Stimulated activated CD8-positive, alpha-beta memory T cell treated with anti-CD3 and anti-CD28 coated beads, Interleukin-4, amount 100 ng/mL, for 1 hour (primary cell): ENCODE data around the gene LYRM1.
"Not testable (repeated sequence)": the region's sequence is repeated elsewhere in the genome, so short reads cannot be mapped to it uniquely, and the experiment has no call there.

Experiments
- DNase-seq, 2 donors: peaks; one replicate each; pipeline ENCODE4 v3.0.0-alpha.2; 2020; ENCODE audit warnings: low read depth in 2 of 2, low spot score in 1 of 2

The LYRM1 gene

DNA sequence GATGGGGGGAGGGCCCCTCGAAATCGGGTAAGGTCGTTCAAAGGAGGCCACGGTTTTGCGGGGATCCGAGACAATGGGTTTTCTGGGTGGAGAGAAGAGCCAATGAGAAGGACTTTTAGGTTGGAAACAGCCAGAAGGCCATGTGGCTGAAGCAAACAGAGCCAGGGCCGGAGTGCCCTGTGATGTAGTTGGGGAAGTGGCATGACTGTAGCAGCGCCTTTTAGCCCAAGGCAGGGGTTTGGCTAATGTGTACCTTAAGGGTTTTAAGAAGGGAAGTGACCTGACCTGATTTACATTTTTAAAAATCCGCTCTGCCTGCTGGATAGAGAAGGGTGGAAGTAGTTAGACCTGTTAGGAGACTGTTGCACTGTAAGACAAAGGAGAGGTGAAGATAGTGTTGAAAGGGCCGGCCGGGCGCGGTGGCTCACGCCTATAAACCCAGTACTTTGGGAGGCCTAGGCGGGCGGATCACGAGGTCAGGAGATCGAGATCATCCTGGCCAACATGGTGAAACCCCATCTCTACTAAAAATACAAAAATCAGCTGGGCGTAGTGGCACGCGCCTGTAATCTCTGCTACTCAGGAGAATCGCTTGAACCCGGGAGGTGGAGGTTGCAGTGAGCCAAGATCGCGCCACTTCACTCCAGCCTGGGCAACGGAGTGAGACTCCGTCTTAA lies 1.0 kb downstream of the LYRM1 start:
- DNase-seq: no peak

DNA sequence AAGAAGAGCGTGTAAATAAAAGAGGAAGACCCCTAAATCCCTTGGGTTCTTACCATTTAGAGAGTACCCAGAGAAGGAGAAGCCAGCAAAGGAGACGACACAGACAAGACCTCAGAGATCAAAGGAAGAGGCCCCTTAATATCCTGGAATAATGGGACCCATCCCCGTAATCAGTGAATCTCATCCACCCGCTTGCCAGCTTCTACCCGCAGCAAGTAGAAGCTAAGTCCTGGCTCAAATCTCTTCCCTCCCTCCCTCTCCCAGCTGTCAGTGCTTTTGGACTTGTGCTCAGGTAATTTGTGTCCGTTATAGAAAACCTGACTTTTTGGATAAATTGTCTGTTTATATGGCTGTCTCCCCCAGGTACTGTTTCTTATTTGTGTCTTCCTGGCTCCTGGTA lies 1.9 kb downstream of the LYRM1 start:
- no peak for DNase-seq

DNA sequence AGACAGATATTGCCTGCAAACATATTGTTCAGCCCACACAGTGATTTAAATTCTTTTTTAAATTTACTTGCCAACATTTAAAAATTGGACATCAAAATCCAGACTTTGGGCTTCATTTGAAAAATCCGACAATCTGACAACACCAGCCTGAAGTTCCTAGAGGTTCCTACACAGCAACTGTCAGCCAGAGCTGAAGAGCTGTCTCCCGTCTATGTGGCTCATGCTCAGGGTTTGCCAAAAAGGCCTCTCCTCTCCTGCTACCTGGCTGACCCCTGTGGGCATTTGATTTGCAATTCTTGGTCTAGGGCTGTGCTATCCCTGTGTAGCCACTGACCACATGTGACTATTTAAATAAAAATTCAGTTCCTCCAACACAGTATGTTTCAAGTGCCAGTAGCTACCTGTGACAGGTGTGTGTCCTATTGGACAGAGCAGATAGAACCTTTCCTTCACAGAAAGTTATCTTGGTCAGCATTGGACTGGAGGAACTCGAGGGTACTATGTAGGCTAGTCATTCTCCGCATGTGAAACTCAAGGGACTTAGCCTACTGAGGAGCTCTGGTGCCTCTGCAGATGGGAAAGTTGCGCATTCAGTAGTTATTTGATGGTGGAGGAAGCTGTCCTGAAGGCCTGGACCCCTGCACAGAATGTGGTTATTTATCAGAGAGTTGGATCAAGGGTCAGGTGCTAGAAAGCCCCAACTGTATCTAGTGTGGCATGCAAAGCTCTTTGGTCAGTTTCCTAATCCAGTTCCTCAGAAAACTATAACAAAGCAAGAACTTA lies 2.7 kb downstream of the LYRM1 start:
- no peak for DNase-seq

DNA sequence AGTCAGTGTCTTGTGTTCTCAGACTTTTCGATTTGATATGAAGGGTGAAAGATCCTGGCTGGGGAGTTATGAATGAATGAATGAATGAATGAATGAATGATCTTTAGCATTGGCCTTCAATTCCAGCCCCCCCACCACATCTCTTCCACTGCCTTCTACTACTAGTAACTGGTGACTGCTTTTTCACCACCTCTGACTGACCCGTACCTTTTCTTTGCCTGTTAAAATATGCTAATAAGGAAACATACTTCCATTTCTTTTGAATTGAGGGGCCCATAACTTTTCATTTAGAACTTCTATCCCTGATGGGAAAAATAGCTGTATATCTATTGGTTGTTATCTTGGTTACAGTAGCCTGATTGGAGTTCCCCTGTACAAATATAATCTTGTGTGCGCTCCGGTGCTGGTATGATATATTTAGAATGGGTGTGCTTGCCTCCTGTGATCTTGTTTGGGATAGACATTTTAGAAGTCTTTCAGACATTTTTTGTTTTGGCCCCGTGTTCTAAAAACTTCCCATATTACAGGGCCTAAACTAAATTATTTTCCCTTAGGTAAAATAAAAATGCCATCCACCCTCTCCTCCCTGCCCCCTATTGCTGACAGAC lies 3.4 kb downstream of the LYRM1 start:
- no peak for DNase-seq

DNA sequence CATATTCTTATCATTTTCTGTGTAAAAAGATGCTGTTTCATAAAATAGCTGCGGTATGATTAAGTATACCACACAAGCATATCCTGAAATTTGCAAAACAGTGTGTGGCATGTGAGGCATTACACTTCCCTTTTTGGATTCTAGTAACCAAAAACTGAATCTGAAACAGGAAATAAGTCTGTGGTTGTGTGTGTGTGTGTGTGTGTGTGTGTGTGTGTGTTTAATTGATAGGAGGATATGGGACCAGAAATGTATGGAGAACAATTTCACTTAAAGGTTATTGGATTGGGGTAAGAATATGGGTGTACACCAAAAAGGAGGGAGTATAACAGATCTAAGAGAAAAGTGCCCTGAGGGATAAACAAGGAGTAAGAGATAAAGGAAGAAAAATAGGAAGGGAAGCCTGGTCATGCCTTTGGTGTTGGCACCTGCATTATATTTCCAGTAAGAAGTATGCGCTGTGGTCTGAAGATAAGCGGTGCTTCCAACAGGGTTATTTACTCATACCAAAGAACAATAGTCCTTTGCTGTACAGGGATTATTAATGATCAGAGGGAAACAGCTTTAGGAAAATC lies 4.0 kb downstream of the LYRM1 start:
- DNase-seq: no peak

DNA sequence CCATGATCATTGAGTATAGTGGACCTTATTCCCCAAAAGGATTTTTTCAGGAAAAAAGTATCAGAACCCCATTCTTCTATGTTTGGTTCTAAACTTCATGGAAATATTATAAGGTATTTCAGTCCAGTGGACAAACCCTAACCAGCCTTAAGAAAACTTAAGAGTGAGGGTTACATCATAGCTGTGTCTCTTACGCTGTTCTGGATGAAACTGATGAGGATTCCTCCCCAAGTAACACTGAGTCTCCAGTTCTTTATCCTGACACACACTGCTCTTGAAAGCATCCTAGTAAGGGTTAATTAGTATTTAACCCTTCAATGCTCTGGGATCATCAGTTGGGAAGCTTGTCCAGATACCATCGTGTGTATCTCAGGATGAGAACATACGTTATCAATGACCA lies 5.0 kb downstream of the LYRM1 start:
- no peak for DNase-seq

DNA sequence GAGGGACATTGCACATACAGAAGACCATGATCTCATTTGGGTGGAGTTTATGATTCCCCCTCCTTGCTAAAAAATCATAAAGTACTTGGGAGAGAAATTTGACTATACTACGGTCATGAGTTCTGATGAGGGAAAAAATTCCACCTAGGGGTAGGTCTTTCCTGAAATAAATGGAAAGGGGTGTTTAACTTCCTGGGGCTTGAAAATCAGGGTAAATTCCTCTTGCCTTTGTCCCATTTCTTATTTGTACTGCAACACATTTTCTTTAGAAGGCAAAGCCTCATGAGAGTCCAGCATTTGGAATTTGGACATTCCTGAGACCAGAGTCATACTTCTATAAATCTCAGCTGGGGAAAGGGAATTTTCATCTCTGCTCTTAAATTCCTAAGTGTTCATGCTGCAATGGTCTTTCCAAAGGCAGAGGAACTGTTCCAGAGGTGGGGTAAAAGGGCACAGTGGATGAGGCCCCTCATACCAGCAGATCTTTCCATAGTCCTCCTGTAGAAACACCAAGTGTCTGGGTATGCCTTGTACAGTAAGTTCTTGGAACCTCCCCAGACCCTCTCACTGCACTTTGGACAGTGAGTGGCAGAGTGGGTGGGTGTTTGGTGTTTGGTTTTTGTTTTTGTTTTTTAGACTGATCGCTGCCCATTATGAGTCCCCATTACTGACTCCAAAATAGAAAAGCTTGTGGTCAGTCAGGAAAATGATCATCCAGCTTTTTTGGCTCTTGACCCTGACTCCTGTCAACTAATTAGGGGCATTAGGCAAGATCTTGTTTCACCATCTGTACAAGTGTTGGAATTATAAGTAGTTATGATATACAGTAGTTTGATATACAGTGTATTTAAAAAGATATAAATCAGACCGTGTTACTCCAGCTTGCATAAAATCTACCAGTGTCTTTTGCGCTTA lies 6.0 kb downstream of the LYRM1 start:
- no peak for DNase-seq

DNA sequence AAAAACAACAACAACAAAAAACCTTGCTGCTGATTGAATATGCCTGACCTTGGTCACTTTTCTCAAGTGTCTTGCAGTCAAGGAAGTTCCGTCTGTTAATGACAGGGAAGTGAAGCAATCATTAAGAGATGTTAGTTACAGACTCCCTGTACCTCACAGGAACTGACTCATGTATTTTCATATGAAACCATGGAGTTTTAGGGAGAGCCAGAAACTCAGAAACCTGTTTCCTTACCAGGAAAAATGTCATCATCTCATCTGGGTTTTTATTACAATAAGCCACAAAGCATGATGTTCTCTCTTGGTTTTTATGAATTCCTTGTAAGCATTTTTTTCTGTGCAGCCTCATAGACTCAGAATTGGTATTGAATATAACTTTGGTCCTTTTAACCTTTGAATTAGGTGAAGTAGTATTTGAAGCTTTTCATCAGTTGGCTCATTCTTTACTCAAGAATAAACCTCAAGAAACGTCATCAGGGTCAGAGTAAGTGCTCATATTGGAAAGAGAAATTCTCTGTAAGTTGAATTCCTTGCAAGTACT lies 10.3 kb downstream of the LYRM1 start:
- no peak for DNase-seq

DNA sequence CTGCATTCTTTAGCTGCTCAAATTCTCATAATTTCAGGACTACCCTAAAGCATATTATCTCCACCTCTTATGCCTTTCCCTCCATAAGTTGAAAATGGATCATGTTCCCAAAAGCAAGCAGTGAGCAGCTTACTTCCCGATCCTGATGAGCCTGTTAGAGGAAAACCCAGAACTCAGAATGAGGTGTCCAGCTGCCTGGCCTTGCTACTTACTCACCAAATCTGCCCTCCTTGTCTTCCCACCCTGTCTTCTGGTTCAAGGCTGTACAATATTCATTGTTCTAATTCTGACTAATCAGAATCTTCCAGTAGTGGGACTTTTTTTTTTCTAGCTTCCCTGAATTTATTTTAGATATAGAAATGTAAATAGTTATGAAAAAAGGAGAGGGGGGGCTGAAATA lies 10.8 kb downstream of the LYRM1 start:
- no peak for DNase-seq

DNA sequence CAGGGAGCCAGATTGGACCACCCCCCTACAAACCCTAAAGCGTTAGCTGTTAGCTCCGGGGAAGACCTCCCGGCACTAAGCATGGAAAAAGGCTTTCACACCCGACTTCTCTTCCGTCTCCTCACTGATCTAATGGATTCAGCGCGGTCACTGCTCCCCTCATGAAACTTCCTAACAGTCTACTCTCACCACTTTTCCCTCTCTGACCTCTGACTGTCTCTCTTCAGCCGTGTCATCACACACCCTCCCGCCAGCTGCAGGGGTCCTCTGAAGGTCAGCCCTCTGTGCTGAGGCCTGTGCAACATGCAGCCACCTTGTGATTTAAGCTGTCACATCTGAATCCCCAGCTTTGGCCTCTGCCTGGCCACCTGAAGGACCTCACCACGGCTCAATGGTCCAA lies 15.7 kb downstream of the LYRM1 start:
- no peak for DNase-seq

DNA sequence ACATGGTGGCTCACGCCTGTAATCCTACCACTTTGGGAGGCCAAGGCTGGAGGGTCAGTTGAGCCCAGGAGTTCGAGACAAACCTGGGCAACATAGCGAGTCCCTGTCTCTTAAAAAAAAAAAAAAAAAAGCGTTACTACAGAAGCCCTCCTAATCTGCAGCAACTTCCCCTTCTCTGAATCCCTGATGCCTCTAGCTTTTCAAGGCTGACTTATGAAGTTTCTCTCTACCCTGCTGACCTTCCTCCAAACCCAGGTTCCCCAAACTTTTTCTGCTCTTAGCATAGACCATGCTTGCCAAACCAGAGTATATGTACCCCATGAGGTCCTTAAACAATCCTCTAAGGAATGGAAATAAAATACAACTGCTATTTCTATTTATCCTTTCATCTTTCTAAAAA lies 16.4 kb downstream of the LYRM1 start:
- no peak for DNase-seq

DNA sequence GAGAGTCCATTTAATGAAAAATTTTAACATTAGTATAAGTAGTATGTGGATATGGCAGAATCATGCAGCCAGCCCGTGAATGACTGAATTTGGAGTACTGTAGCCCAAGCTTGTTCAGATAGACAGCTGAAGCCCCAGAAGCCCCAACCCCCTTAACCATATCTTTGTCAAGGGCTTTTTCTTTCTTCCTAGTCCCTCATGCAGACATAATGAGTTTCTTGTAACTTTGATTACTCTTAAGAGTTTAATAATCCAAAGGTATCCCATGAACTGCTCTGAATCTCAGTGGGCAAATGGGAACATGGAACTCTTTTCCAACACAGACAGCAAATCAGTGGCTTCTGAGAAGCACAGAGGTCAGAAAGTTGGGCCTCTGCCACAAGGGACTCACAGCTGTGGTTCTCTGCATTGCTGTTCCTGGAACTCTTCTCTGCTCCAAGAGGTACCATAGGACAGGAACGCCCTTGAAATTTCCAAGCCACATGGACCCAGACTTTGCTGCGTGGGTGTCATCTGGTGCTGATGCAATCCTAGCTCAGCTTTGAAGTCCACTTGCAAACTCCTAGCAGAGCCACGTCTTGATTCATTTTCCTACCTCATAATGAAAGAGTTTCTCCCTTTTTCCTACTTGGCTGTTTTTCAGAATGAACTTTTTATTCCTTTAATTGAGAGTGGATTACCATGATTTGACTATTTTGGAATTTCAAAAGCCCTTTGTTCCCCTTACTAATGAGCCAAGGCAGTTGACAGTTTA lies 18.1 kb downstream of the LYRM1 start:
- DNase-seq: no peak

DNA sequence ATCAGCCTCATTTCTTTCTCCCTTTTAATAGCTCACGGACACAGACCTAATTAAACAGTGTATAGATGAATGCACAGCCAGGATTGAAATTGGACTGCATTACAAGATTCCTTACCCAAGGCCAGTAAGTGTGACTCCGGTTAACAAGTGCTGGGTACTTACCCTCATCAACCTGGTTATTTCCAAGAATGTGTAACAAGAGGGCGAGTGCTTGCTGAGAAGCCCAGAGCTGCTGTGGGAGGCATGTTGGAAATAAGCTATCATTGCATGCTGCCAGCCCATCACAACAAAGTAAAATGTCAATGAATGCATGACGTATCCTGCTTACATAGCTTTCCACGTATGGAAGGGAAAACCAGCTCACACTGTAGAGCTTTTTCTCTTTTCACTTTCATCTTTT lies 19.5 kb downstream of the LYRM1 start:
- no peak for DNase-seq

DNA sequence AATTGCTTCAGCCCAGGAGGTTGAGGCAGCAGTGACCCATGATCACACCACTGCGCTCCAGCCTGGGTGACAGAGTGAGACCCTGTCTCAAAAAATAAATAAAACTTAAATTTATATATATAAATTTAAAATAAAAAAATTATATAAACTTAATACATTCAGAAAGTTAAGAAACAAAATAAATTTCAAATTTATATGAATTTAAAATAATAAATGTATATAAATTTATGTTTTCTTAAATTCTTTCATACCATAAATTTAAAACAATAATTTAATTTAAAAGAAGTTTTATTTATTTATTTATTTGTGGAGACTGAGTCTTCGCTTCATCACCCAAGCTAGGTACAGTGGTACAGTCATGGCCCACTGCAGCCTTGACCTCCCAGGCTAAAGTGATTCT lies 20.2 kb downstream of the LYRM1 start:
- DNase-seq: no peak

DNA sequence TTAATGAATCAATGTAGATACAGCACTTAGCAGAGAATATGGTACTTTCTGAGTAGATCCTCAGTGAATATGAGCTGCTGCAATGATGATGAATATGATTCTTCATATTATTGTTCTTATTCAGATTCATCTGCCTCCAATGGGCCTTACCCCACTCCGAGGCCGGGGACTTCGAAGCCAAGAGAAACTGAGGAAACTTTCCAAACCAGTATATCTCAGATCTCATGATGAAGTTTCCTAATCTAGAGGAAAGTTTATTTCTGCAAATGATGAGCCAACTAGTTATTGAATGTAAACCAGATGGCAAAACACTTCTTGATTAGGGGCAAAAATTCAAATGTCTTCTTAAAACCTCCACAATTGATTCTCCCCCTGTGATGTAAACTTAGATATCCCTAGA lies 23.3 kb downstream of the LYRM1 start:
- no peak for DNase-seq

DNA sequence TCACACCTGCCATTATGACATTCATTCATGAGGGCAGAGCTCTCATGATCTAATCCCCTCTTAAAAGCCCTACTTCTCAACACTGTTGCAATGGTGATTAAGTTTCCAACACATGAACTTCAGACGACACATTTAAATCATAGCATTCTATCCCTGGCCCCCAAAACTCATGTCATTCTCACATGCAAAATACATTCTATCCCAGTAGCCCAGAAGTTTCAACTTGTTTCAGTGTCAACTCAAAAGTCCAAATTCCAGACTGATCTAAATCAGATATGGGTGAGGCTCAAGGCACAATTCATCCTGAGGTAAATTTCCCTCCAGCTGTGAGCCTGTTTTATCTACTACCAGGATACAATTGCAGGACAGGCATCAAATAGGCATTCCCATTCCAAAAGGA lies 25.2 kb downstream of the LYRM1 start:
- DNase-seq: no peak

DNA sequence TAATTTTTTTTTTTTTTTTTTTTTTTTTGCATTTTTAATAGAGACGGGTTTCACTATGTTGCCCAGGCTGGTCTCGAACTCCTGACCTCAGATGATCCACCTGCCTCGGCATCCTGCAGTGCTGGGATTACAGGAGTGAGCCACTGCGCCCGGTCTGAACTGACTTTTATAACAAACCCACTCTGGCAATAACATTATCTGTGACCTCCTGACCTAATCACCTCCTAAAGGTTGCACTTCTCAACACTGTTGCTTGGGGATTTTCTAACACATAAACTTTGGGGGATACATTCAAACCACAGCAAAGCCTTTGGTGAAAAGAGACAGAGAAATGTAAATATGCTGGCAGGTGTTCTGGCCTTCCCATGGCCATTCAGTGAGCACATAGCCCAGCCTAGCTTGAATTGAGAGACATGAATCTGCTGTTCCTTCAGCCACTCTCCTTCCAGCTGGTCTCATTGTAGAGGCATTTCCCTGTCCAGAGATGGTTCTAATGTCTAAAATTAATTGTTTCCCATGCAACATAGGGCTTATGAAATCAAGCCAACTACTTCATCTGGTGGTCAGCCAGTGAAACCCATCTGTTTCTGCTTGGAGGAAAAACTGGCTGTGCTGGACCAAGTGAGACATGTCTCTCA lies 28.3 kb downstream of the LYRM1 start:
- DNase-seq: no peak

DNA sequence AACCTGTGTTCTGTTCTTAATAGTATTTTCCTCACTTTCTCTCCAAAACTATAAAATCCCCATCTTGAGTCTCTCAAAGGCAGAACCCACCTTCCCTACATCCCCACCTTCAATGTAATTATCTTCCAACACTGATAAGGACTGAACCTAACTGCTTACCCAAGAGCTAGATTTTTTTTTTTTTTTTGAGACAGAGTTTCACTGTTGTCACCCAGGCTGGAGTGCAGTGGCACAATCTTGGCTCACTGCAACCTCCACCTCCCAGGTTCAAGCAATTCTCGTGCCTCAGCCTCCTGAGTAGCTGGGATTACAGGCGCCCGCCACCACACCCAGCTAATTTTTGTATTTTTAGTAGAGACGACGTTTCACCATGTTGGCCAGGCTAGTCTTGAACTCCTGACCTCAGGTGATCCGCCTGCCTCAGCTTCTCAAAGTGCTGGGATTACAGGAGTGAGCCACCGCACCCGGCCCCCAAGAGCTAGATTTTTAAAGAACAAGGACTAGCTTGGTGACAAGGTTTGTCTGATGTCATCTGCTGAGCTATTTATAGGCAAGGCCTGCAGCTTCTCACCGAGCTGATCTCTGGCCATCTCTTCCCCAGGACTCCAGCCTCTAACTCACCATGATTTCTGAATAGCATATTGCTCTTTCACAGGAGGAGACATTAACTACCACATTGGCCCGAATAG lies 29.2 kb downstream of the LYRM1 start:
- not testable (repeated sequence) for DNase-seq

DNA sequence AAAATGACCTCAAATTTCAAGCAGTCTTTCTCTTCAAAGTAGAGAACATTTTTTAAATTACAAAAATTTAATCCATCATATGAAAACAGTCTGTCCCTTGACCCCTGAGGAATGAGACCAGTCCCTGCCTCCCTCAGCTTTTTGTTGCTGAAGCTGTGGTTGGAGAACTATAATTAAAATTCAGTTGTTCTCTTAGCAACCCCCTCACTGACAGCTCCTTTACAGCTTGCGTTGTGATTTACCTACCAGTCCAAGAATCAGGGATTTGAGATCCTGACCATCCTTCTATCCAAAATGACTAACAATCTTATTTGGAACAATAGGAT lies 29.8 kb downstream of the LYRM1 start:
- DNase-seq: no peak
